ENCODE results near the gene CSKMT.
"Not testable (repeated sequence)": the region's sequence is repeated elsewhere in the genome, so short reads cannot be mapped to it uniquely, and the experiment has no call there.

Gene CSKMT

GRCh38 chr11:62689421-62690183, 24.5 kb downstream of the CSKMT start, which contains the start of gene LRRN4CL:
Gene LRRN4CL, minus strand, starts transcription at chr11:62689530. Its CDS starts 1,022 bp downstream, at chr11:62688508.
- DNase-seq, result no peak

- DNase-seq, result not testable (repeated sequence)
These were observed 28.5 kb downstream of the CSKMT start for GRCh38 chr11:62693624-62694023.

GRCh38 chr11:62694455-62695167, 29.5 kb downstream of the CSKMT start:
- peak; percentile 81 for DNase-seq

- no peak for DNase-seq
These were observed 37.1 kb downstream of the CSKMT start for GRCh38 chr11:62702246-62702645.

GRCh38 chr11:62703921-62704320, 38.8 kb downstream of the CSKMT start:
- DNase-seq, result not testable (repeated sequence)

GRCh38 chr11:62705413-62705812, 40.3 kb downstream of the CSKMT start:
- DNase-seq, result no peak

- DNase-seq, result peak; percentile 95
These were observed 41.1 kb downstream of the CSKMT start for GRCh38 chr11:62705880-62706849.

- DNase-seq, result no peak
These were observed 41.7 kb downstream of the CSKMT start for GRCh38 chr11:62706850-62707247.

GRCh38 chr11:62707277-62707861, 42.3 kb downstream of the CSKMT start, which contains the start of the genes BSCL2 and GNG3:
Gene BSCL2, minus strand, starts transcription at chr11:62707424. Its CDS starts 229 bp downstream, at chr11:62707195.
Gene GNG3, plus strand, starts transcription at chr11:62707676. Its CDS starts 620 bp downstream, at chr11:62708296.
- DNase-seq, result no peak

GRCh38 chr11:62708392-62708791, 43.3 kb downstream of the CSKMT start:
- no peak for DNase-seq

GRCh38 chr11:62708793-62709192, 43.7 kb downstream of the CSKMT start:
- peak; percentile 63 for DNase-seq

- DNase-seq, result peak; percentile 98
These were observed 44.3 kb downstream of the CSKMT start for GRCh38 chr11:62709247-62710000.

- DNase-seq, result no peak
These were observed 44.9 kb downstream of the CSKMT start for GRCh38 chr11:62710001-62710345.

- DNase-seq, result no peak
These were observed 47.2 kb downstream of the CSKMT start for GRCh38 chr11:62712276-62712812.

GRCh38 chr11:62712861-62713260, 47.7 kb downstream of the CSKMT start:
- DNase-seq, result no peak

GRCh38 chr11:62713343-62713742, 48.2 kb downstream of the CSKMT start:
- no peak for DNase-seq

- DNase-seq, result no peak
These were observed 50.3 kb downstream of the CSKMT start for GRCh38 chr11:62715150-62716130.

- DNase-seq, result no peak
These were observed 51.1 kb downstream of the CSKMT start for GRCh38 chr11:62716206-62716605.

GRCh38 chr11:62716816-62717215, 51.7 kb downstream of the CSKMT start:
- DNase-seq, result no peak

Measured in activated CD4-positive, alpha-beta T cell treated with anti-CD3 and anti-CD28 coated beads for 48 hours (primary cell).